DOHH2 (cell line): ENCODE results near the gene LRRC73.
"Not testable (repeated sequence)": the region's sequence is repeated elsewhere in the genome, so short reads cannot be mapped to it uniquely, and the experiment has no call there.

ENCODE experiments used
- H3F3A ChIP-seq: fragments of 200-600 bp; sonication (generic), shearing (Covaris generic); 2 replicates; pipeline ENCODE4 v1.6.0; 2016; ENCODE audit warnings: antibody characterized with exemption, mild to moderate bottlenecking; ENCODE audit not compliant: control insufficient read depth, insufficient read depth
- H3K27ac ChIP-seq: fragments of 200-600 bp; sonication (generic); 2 replicates; pipeline ENCODE4 v1.5.1; 2014; ENCODE audit warnings: low read depth, mild to moderate bottlenecking, low read length, moderate library complexity
- H3K27me3 ChIP-seq: fragments of 200-600 bp; sonication (generic); 2 replicates; pipeline ENCODE4 v1.6.1; 2014; ENCODE audit warnings: mild to moderate bottlenecking, low read length, mixed read lengths; ENCODE audit not compliant: control insufficient read depth
- H3K36me3 ChIP-seq: fragments of 200-600 bp; sonication (generic); 2 replicates; pipeline ENCODE4 v1.6.1; 2014; ENCODE audit warnings: mild to moderate bottlenecking, low read length, moderate library complexity, mixed read lengths; ENCODE audit not compliant: control insufficient read depth
- H3K4me1 ChIP-seq: fragments of 200-600 bp; sonication (generic); 2 replicates; pipeline ENCODE4 v1.6.1; 2014; ENCODE audit warnings: mild to moderate bottlenecking, low read length, mixed read lengths; ENCODE audit not compliant: control insufficient read depth
- H3K4me2 ChIP-seq: fragments of 200-600 bp; sonication (generic); 2 replicates; pipeline ENCODE4 v1.6.0; 2014; ENCODE audit warnings: mild to moderate bottlenecking, low read length, moderate library complexity
- H3K4me3 ChIP-seq: fragments of 200-600 bp; sonication (generic); 2 replicates; pipeline ENCODE4 v1.5.1; 2014; ENCODE audit warnings: mild to moderate bottlenecking, low read length, mixed read lengths
- H3K79me2 ChIP-seq: fragments of 200-600 bp; sonication (generic); 2 replicates; pipeline ENCODE4 v1.6.1; 2014; ENCODE audit warnings: mild to moderate bottlenecking, low read length, mixed read lengths; ENCODE audit not compliant: control insufficient read depth
- H3K9me2 ChIP-seq: fragments of 200-600 bp; sonication (generic); replicated peaks from 2 replicates; pipeline ENCODE4 v1.6.1; 2014; ENCODE audit warnings: mild to moderate bottlenecking, low read length, mixed read lengths; ENCODE audit not compliant: control insufficient read depth
- H3K9me3 ChIP-seq: fragments of 200-600 bp; sonication (generic); 2 replicates; pipeline ENCODE4 v1.6.1; 2014; ENCODE audit warnings: antibody characterized with exemption, low read length, mixed read lengths; ENCODE audit not compliant: control insufficient read depth, insufficient read depth
- H4K20me1 ChIP-seq: fragments of 200-600 bp; sonication (generic); 2 replicates; pipeline ENCODE4 v1.6.0; 2014; ENCODE audit warnings: low read depth, mild to moderate bottlenecking, antibody characterized with exemption, low read length, moderate library complexity; ENCODE audit not compliant: control insufficient read depth, insufficient read depth
- EZH2phosphoT487 ChIP-seq: fragments of 200-600 bp; sonication (generic); IDR thresholded peaks from 2 replicates; pipeline ENCODE4 v1.6.1; 2017; ENCODE audit warnings: borderline replicate concordance, mild to moderate bottlenecking, antibody characterized with exemption, low read length, moderate library complexity, mixed read lengths
- TF ChIP-seq, protein P1 (sequence below): fragments of 200-600 bp; sonication (generic); IDR thresholded peaks from one replicate; pipeline ENCODE4 v1.5.1; 2014; ENCODE audit warnings: antibody characterized with exemption, mild to moderate bottlenecking, low read depth, low read length; ENCODE audit not compliant: poor library complexity, severe bottlenecking

Gene LRRC73

GRCh38 chr6:43467752-43468151, 42.4 kb downstream of the LRRC73 start:
- no peaks in the 10 kb centered on the region for H3K4me1 ChIP-seq
- no peaks in the 10 kb centered on the region for H3K9me3 ChIP-seq
- H3F3A ChIP-seq = no peaks in the 10 kb centered on the region
- no peak overlapping the region for H3K27ac ChIP-seq
- H4K20me1 ChIP-seq = no peaks in the 10 kb centered on the region
- no peaks in the 10 kb centered on the region for H3K36me3 ChIP-seq
- no peak overlapping the region for H3K4me3 ChIP-seq
- TF ChIP-seq, protein P1, sequence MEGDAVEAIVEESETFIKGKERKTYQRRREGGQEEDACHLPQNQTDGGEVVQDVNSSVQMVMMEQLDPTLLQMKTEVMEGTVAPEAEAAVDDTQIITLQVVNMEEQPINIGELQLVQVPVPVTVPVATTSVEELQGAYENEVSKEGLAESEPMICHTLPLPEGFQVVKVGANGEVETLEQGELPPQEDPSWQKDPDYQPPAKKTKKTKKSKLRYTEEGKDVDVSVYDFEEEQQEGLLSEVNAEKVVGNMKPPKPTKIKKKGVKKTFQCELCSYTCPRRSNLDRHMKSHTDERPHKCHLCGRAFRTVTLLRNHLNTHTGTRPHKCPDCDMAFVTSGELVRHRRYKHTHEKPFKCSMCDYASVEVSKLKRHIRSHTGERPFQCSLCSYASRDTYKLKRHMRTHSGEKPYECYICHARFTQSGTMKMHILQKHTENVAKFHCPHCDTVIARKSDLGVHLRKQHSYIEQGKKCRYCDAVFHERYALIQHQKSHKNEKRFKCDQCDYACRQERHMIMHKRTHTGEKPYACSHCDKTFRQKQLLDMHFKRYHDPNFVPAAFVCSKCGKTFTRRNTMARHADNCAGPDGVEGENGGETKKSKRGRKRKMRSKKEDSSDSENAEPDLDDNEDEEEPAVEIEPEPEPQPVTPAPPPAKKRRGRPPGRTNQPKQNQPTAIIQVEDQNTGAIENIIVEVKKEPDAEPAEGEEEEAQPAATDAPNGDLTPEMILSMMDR = no peak
- TF ChIP-seq EZH2phosphoT487 = no peak
- no peaks in the 10 kb centered on the region for H3K9me2 ChIP-seq
- H3K4me2 ChIP-seq = no peak overlapping the region
- peaks cover 30% of the 10 kb centered on the region for H3K27me3 ChIP-seq
- H3K79me2 ChIP-seq = no peaks in the 10 kb centered on the region

DNA sequence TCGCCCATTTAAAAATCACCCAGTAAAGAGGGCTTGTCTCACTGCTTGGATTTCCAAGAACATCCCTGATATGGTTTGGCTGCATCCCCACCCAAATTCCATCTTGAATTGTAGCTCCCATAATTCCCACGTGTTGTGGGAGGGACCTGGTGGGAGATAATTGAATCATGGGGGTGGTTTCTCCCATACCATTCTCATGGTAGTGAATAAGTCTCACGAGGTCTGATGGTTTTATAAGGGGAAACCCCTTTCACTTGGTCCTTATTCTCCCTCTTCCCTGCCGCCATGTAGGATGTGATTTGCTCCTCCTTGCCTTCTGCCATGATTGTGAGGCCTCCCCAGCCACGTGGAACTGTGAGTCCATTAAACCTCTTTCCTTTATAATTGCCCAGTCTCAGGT, 42.9 kb downstream of the LRRC73 start:
- not testable (repeated sequence) for H3K79me2 ChIP-seq, H4K20me1 ChIP-seq, H3K27ac ChIP-seq, H3K4me3 ChIP-seq, H3K9me3 ChIP-seq, H3F3A ChIP-seq, H3K36me3 ChIP-seq, H3K4me1 ChIP-seq, H3K4me2 ChIP-seq, H3K9me2 ChIP-seq
- H3K27me3 ChIP-seq = peaks cover 35% of the 10 kb centered on the region

DNA sequence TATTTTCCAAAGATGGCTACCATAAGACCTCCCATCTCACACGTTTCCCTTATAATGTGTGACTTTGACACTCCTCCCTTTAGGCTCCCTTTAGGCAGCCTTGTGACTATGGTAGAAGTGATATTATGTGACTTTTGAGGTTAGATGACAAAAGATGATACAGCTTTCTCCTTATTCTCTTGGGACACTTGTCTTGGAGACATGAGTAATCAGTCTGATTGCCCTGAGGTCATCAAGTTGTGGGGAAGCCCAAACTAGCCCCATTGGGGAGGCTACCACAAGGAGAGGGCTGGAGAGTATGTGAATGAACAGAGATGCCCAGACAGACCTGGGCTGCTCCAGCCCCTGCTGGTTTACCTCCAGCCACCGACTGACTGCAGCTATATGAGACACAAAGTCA, 44.2 kb downstream of the LRRC73 start:
- H3K27me3 ChIP-seq = peaks cover 40% of the 10 kb centered on the region
- TF ChIP-seq, protein P1 = no peak
- TF ChIP-seq EZH2phosphoT487 = no peak
- H4K20me1 ChIP-seq = no peaks in the 10 kb centered on the region
- no peak overlapping the region for H3K27ac ChIP-seq
- H3K79me2 ChIP-seq = no peaks in the 10 kb centered on the region
- H3K36me3 ChIP-seq = no peaks in the 10 kb centered on the region
- no peaks in the 10 kb centered on the region for H3F3A ChIP-seq
- H3K9me2 ChIP-seq = no peaks in the 10 kb centered on the region
- H3K4me1 ChIP-seq = no peaks in the 10 kb centered on the region
- no peaks in the 10 kb centered on the region for H3K9me3 ChIP-seq
- H3K4me2 ChIP-seq = no peak overlapping the region
- H3K4me3 ChIP-seq = no peak overlapping the region

- H3K4me2 ChIP-seq = no peak overlapping the region
- H3K27ac ChIP-seq = no peak overlapping the region
- H3K79me2 ChIP-seq = no peaks in the 10 kb centered on the region
- no peaks in the 10 kb centered on the region for H3K9me2 ChIP-seq
- TF ChIP-seq EZH2phosphoT487 = no peak
- H3K4me1 ChIP-seq = no peaks in the 10 kb centered on the region
- no peaks in the 10 kb centered on the region for H3K9me3 ChIP-seq
- no peaks in the 10 kb centered on the region for H3F3A ChIP-seq
- H3K4me3 ChIP-seq = no peak overlapping the region
- H4K20me1 ChIP-seq = no peaks in the 10 kb centered on the region
- H3K27me3 ChIP-seq = peaks cover 38% of the 10 kb centered on the region
- H3K36me3 ChIP-seq = no peaks in the 10 kb centered on the region
Measured at GRCh38 chr6:43464337-43464736, 45.8 kb downstream of the LRRC73 start.
